HS-27A (cell line): ENCODE data around the gene P2RX5.
"Not testable (repeated sequence)": the region's sequence is repeated elsewhere in the genome, so short reads cannot be mapped to it uniquely, and the experiment has no call there.

Source experiments
- DNase-seq: peaks from one replicate; pipeline ENCODE4 v3.0.0-alpha.2; 2012; ENCODE audit warnings: low read depth, missing footprints

P2RX5 gene

DNA sequence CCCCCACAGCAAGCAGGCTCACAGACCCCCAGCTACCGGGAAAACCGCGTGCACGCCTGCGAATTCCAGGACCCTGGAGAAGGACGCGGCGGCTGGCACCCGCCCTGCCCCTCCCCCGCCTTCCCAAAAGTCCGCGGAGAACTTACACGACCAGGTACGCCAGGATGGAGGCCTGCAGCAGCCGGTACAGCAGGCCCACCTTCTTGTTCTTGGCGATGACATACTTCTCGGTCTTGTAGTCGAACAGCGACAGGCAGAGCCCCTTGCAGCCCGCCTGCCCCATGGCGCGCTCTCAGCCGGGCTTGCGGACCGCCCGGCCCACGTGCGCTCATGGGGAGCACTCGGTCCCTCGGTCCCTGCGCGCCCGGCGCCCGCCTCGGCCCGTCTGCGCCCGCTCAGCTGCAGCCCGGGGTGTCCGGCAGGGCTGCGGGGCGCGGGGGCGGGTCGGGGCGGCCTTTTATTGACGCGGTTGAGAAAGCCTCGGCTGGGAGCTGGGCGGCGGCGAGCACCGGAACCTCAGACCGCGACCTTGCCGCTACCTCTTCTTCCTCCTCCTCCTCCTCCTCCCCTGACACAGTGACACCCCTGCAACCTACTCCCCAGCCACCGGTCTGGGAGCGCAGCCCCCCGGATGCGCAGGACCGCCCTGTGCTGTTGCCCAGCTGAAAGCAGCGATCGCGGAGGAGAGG lies at the start of gene P2RX5:
Gene P2RX5, minus strand, starts transcription at position 433 of the 689 bp plus-strand sequence. Its CDS starts 150 bp downstream, at position 283.
- DNase-seq: no peak

- no peak for DNase-seq
Observed at GRCh38 chr17:3745071-3745470, 49.1 kb upstream of the P2RX5 start.

- DNase-seq: no peak
Observed at GRCh38 chr17:3744014-3744413, 48.1 kb upstream of the P2RX5 start.

- no peak for DNase-seq
Observed at GRCh38 chr17:3740611-3741073, 44.7 kb upstream of the P2RX5 start.

DNA sequence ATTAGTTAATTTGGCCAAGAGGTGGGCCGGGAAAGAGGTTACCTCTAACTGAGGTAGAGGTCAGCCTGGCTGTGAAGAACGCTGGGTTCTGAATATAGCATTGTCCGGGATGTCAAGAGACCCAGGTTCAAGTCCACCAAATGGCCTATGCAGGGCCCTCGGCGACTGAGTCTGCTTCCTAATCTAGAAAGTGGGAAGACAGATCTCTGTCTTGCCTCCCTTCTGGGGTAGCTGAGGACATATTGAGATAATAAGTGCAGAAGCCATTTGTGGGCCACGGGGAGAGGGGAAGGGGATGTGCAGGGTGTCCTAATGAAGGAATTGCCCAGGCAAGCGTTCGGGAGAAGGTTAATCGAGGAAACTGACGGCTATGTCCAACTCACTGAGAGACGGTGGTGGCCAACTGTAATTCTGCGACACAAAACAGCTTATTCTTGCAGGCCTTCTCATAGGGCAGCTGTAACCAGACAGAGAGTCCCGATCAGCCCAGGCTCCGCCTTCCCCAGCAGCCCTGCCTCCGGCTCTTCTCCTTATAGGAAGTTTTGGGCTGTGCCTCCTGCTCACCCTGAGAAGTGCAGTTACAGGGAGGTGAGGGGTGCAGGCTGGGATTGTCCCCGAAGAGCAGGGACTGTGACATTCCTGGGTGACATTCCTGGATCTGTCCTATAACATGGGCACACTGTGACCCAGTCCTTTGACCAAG lies 43.6 kb upstream of the P2RX5 start:
- no peak for DNase-seq

- DNase-seq: no peak
Observed at GRCh38 chr17:3738562-3739295, 42.8 kb upstream of the P2RX5 start.

- DNase-seq: no peak
Observed at GRCh38 chr17:3735515-3735914, 39.6 kb upstream of the P2RX5 start.

DNA sequence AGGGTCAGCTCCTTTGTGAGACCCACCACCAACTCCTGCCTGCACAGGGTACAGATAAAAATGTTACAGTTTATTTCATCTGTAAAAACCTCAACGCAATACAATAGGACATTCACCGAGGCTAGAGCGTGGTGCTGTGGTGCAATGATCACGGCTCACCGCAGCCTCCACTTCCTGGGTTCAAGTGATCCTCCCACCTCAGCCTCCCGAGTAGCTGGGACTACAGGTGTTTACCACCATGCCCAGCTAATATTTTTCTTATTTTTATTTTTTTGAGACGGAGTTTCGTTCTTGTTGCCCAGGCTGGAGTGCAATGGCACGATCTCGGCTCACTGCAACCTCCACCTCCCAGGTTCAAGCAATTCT lies 38.9 kb upstream of the P2RX5 start:
- DNase-seq: not testable (repeated sequence)

DNA sequence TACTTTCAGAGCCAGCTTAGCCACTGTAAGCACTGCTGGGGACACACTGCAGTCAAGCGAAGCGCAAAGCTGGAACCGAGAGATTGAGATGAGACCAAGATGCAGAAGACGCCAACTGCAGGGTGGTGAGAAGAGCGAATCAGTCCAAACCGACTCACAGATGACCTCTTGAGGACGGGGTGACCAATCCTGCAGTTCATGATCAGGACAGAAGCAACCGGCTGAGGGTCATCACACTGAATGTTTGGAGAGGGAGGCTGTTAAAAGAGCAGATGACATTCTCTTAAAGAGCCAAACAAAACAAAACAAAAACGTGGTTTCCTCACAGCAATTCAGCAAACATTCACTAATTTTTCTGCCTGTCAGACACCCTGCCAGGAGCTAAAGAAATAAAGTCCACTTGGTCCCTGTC lies 36.3 kb upstream of the P2RX5 start:
- DNase-seq: no peak

DNA sequence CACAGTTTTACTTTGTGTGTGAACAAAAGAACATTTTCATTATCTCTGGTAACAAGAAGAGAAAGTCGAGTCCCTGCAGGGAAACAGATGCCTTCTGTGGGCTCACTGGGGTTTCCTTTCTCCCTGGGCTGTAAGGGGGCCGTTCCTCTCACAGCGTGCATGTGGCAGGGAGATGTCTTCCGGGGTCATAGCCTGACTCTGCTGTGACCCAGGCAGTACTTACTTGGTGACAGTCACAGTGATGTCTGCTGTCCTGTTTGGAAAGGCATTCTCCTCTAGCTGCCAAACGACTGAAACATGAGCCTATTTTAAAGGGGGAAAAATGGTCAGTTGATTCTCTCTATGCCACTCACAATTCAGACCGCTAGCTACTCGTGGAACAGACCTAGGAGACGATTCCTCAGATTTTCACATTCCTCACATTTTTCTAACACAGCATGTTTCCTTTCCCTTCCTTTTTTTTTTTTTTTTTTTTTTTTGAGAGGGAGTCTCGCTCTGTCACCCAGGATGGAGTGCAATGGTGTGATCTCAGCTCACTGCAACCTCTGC lies 35.0 kb upstream of the P2RX5 start:
- no peak for DNase-seq

- no peak for DNase-seq
Observed at GRCh38 chr17:3729881-3730280, 33.9 kb upstream of the P2RX5 start.

DNA sequence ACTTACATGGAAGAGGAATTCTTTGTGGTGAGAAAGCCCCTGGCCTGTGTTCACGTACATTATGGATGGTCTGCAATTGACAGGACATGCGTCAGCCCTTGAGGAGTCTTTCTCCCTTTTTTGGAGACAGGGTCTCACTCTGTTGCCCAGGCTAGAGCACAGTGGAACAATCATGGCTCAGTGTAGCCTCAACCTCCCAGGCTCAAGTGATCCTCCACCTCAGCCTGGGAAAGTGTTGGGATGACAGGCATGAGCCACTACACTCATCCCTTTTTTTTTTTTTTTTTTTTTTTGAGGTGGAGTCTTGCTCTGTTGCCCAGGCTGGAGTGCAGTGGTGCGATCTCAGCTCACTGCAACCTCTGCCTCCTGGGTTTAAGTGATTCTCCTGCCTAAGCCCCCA lies 32.1 kb upstream of the P2RX5 start:
- DNase-seq: not testable (repeated sequence)

DNA sequence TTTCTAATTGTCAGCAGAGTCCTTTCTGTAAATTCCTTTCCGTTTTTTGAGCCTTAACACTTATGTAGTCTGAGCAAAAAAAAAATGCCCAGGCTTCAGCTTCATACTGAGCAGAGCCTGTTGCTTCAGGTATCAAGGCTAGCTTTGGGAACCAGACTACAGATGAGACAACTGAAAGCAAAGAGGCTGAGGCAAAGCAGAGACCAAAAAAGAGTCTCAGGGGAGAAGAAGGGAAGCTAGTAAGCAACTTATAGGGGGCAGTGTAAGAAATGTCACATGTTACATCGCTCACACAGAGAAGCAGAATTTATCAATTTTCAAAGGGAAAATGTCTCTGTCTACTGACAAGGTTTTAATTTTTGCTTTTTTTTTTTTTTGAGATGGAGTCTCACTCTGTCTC lies 31.1 kb upstream of the P2RX5 start:
- DNase-seq: no peak

DNA sequence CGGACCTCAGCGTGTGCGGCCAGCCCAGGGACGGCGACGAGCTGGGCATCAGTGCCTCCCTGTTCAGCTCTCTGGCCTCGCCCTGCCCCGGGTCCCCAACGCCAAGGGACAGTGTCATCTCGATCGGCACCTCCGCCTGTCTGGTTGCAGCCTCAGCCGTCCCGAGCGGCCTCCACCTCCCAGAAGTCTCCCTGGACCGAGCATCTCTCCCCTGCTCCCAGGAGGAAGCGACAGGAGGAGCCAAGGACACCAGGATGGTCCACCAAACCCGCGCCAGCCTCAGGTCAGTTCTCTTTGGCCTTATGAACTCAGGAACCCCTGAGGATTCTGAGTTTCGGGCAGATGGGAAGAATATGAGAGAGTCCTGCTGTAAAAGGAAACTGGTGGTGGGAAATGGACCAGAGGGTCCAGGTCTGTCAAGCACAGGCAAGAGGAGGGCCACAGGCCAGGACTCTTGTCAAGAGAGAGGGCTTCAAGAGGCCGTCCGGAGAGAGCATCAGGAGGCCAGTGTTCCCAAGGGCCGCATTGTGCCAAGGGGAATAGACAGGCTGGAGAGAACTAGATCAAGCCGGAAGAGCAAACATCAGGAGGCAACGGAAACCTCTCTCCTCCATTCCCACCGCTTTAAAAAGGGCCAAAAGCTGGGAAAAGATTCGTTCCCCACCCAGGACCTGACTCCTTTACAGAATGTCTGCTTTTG lies 28.6 kb upstream of the P2RX5 start:
- DNase-seq: no peak

DNA sequence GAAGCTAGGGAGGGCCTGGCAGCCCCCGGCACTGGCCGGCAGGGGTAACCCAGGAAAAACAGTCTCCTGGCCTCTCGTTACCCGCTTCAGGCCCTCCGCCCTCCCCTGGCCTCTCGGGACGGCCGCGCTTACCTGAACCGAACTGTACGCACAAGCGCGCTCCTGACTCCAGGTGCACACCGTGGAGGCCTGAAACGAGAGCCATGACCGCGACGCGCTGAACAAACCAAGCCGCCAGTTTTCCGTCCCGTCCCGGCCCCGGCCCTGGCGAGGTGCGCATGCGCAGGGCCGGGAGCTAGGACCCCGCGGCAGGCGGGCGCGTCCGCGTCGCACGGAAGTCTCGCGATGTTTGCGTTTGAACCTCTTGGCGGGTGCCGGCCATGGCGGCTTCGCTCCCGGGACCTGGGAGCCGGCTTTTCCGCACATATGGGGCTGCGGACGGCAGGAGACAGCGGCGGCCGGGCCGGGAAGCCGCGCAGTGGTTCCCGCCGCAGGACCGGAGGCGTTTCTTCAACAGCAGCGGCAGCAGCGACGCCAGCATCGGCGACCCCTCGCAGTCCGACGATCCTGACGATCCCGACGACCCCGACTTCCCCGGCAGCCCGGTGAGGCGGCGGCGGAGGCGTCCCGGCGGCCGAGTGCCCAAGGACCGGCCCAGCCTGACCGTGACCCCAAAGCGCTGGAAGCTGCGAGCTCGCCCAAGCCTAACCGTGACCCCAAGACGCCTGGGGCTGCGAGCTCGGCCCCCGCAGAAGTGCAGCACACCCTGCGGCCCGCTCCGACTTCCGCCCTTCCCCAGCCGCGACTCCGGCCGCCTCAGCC lies 27.8 kb upstream of the P2RX5 start, which contains the start of gene HASPIN:
Gene HASPIN, plus strand, starts transcription at position 348 of the 822 bp plus-strand sequence. Its CDS starts 33 bp downstream, at position 381.
- DNase-seq: peak; percentile 60

DNA sequence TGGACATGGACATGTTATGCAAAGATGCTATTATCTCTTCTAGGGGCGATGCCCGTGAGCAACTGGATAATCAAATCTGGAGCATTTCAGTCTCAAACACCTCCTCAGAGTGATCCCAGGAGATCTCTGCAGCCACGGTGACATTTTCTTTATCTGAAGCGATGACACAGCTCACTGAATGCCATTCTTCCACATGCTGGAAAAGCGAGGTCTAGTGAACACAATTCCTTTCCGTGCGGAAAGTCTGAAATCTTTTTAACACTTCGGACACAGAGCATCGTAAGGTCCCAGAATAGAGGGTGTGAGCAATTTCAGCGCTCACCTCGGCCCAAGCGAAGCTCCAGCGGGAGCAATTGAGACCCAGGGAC lies 27.2 kb upstream of the P2RX5 start:
- DNase-seq: no peak

DNA sequence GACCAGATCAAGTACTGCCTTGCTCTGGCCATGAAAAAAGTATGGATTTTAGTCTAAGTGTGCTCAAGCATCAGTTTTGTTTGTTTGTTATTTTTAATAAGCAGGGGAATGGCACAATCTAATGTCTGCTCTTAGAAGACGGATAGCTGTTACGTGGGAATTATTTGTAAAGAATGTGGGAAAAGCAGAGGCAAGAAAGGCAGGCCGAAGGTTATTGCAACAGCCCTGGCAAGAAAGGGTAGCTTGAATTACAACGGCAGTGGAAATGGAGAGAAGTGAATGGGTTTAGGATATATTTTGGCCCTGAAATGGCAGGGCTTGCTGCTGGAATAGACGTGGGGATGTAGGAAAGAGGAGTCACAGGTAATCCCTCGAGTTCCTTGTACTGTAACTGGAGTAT lies 26.8 kb upstream of the P2RX5 start:
- no peak for DNase-seq

DNA sequence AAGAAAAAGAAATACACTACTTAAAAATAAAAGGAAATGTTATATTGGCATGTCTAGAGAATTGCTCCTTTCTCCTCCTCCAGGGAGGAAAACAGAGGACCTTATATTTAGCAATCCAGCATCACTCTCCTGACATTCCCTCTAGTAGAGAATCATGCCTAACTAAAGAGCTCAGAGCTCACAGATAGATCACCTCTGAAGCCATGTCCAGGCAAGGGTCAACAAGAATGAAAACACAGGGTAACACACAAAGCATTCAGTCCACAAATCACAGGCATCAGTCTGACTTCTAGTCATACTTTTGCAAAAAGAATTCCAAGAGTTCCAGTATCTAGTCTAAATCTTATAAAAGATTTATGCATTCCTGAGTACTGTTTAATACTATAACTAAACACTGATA lies 23.3 kb upstream of the P2RX5 start:
- no peak for DNase-seq

- no peak for DNase-seq
Observed at GRCh38 chr17:3718201-3718600, 22.2 kb upstream of the P2RX5 start.

DNA sequence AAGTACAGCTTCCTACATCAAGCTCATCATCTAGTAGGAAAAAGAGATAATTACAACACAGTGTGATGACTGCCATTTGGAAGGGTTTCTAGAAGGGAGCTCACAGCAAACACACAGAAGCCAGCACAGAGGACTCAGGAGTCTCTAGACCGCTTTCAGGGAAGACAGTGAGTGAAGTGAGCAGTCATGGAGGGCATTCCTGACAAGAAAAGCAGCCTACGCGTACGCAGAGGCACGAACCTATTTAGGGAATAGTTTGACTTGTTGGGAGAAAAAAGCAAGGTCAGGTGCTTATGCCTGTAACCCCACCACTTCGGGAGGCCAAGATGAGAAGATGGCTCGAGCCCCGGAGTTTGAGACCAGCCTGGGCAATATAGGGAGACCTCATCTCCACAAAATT lies 19.3 kb upstream of the P2RX5 start:
- DNase-seq: no peak

DNA sequence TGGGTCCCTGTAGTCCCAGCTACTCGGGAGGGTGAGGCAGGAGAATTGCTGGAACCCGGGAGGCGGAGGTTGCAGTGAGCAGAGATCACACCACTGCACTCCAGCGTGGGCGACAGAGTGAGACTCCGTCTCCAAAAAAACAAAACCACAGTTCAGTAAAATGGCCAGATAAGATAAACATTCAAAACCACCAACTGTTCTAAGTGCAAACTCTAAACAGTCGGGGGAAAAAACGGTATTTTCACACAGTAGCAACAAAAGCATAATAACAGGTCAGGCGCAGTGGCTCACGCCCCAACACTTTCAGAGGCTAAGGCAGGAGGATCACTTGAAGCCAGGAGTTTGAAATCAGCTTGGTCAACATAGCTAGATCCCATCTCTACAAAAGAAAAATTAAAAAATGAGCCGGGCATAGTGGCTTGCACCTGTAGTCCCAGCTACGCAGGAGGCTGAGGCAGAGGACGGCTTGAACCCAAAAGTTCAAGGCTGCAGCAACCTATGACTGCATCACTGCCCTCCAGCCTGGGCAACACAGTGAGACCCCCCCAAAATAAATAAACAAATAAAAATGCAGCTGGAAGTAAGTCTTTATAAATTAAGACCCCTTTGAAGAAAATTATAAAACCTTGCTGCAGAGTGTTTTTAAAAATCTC lies 17.0 kb upstream of the P2RX5 start:
- DNase-seq: no peak
